Brain microvascular endothelial cell (primary cell): Measurements from ENCODE around the gene OPA1.

Experiments used
- DNase-seq: peaks from one replicate; pipeline ENCODE4 v3.0.0-alpha.2; 2020
- H3K27ac ChIP-seq: fragments of 250-450 bp; sonication (Bioruptor Pico); 2 replicates; pipeline ENCODE4 v1.5.1; 2020; ENCODE audit warnings: mild to moderate bottlenecking, moderate library complexity
- H3K27me3 ChIP-seq: fragments of 250-450 bp; sonication (Bioruptor Pico); replicated peaks from 2 replicates; pipeline ENCODE4 v1.5.1; 2020; ENCODE audit warnings: mild to moderate bottlenecking
- H3K36me3 ChIP-seq: fragments of 250-450 bp; sonication (Bioruptor Pico); replicated peaks from 2 replicates; pipeline ENCODE4 v1.5.1; 2020; ENCODE audit warnings: mild to moderate bottlenecking
- H3K4me3 ChIP-seq: 2 replicates; pipeline ENCODE4 v1.5.1; 2011; ENCODE audit warnings: low read depth, mild to moderate bottlenecking, control low read depth, low read length, moderate library complexity
- CTCF ChIP-seq: IDR thresholded peaks from 2 replicates; pipeline ENCODE4 v1.5.1; 2011; ENCODE audit warnings: low read depth, mild to moderate bottlenecking, moderate library complexity, low read length, control low read depth, inconsistent platforms; ENCODE audit errors: missing control alignments
- in situ Hi-C: cut with HindIII; loops from 2 replicates; pipeline ENCODE4 v1.10.0; 2017; ENCODE audit warnings: low sequenced_read_pairs, low pct_ligation_motif_present

OPA1 gene

GRCh38 chr3:193563426-193563825, 29.6 kb upstream of the OPA1 start:
- Histone ChIP-seq H3K4me3 (no peak overlapping the region), H3K27ac (no peak overlapping the region), H3K36me3 (no peaks in the 10 kb centered on the region), H3K27me3 (no peaks in the 10 kb centered on the region)
- in situ Hi-C loops, result no loop called here
- TF ChIP-seq CTCF, result no peak
- no peak for DNase-seq

- Histone ChIP-seq H3K4me3 (no peak overlapping the region), H3K27me3 (no peaks in the 10 kb centered on the region), H3K36me3 (no peaks in the 10 kb centered on the region), H3K27ac (no peak overlapping the region)
- in situ Hi-C loops, result no loop called here
- no peak for DNase-seq
- peak; percentile 38 for TF ChIP-seq CTCF
Measured at GRCh38 chr3:193564012-193564411, 29.0 kb upstream of the OPA1 start.

- H3K4me3 ChIP-seq, result no peak overlapping the region
- no peaks in the 10 kb centered on the region for H3K27me3 ChIP-seq
- in situ Hi-C loops, result no loop called here
- no peak for DNase-seq
- H3K27ac ChIP-seq, result no peak overlapping the region
- H3K36me3 ChIP-seq, result no peaks in the 10 kb centered on the region
- no peak for TF ChIP-seq CTCF
Measured at GRCh38 chr3:193569119-193569518, 23.9 kb upstream of the OPA1 start.

GRCh38 chr3:193572426-193572908, 20.5 kb upstream of the OPA1 start:
- no peaks in the 10 kb centered on the region for H3K36me3 ChIP-seq
- H3K4me3 ChIP-seq, result no peak overlapping the region
- DNase-seq, result peak; percentile 64
- no peaks in the 10 kb centered on the region for H3K27me3 ChIP-seq
- H3K27ac ChIP-seq, result no peak overlapping the region
- peak; percentile 84 for TF ChIP-seq CTCF
- in situ Hi-C loops, result no loop called here

GRCh38 chr3:193573403-193574191, 19.4 kb upstream of the OPA1 start:
- TF ChIP-seq CTCF, result no peak
- H3K27me3 ChIP-seq, result no peaks in the 10 kb centered on the region
- in situ Hi-C loops, result no loop called here

More at GRCh38 chr3:193573403-193574191, 19.4 kb upstream of the OPA1 start:
- DNase-seq, result no peak
- Histone ChIP-seq H3K36me3 (no peaks in the 10 kb centered on the region), H3K4me3 (no peak overlapping the region), H3K27ac (no peak overlapping the region)
